ENCODE data around the gene RAD51B. TPM values are rescaled to one million over a fixed set of nuclear protein-coding genes. Genes with fewer than 3 reads are reported as not detected.
"Not testable (repeated sequence)": the region's sequence is repeated elsewhere in the genome, so short reads cannot be mapped to it uniquely, and the experiment has no call there.

The RAD51B gene
- total RNA-seq, 1 experiment from 2014 or later, result 13.3 TPM

DNA sequence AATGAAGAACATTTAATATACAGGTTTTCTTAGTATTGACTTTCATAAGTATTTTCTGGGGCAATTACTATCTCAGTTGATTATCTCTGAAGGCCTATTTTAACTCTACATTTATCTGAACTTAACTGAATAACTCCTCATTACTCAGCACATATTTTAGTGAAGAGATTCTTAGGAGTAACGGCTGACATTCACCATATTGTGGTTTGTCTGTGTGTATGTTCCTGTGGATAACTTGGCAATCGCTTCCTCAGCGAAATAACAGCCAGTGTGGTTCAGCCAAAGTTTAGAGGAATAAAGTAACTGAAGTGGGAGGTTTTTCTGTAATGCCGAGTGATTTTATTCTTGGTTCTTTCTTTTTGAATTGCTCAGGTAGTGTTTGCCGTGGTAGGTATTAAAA, 168.0 kb downstream of the RAD51B start:
- DNase-seq, result peak; percentile 28 to 61
- Histone ChIP-seq H3K27me3 (no peaks in the 10 kb centered on the region), H3K27ac (peak overlapping the region; percentile 30), H3K4me3 (no peak overlapping the region), H3K4me1 (peaks cover 19% of the 10 kb centered on the region), H3K36me3 (no peaks in the 10 kb centered on the region), H3K9me3 (replicated peaks) (no peaks in the 10 kb centered on the region)

DNA sequence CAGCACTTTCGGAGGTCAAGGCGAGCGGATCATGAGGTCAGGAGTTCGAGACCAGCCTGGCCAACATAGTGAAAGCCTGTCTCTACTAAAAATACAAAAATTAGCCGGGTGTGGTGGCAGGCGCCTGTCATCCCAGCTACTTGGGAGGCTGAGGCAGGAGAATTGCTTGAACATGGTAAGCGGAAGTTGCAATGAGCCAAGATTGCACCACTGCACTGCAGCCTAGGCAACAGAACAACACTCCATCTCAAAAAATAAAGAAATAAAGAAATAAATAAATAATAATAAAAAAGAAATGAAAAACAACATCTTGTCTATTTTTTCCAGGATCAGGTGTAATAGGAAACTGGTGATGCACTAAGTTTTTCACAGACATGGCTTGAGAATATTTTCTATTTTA, 168.6 kb downstream of the RAD51B start:
- peak overlapping the region; percentile 30 for H3K27ac ChIP-seq

DNA sequence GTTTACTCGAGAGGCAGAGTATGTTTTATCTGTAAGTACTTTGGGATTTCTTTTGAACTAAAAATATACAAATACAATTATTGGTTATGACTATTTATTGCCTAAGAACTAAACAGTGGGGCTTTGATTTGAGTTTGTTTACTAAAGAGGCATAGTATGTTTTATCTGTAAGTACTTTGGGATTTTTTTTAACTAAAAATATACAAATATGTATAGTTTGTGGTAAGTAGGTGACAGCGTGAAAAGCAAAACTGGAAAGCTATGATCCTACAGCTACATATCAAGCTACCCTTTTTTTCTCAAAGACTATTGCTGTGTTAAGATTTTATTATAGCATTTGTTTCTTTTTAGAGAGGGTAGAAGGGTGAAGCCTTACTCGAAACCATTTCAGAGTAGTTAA, 171.0 kb downstream of the RAD51B start:
- no peak overlapping the region for H3K4me3 ChIP-seq
- H3K9me3 ChIP-seq (replicated peaks), result no peaks in the 10 kb centered on the region
- no peak for DNase-seq
- H3K27me3 ChIP-seq, result no peaks in the 10 kb centered on the region
- H3K27ac ChIP-seq, result no peak overlapping the region
- no peaks in the 10 kb centered on the region for H3K36me3 ChIP-seq
- H3K4me1 ChIP-seq, result peaks cover 9% of the 10 kb centered on the region

More for the DNA sequence above, 168.6 kb downstream of the RAD51B start:
- H3K4me3 ChIP-seq; DNase-seq; H3K36me3 ChIP-seq; H3K9me3 ChIP-seq (replicated peaks); H3K27me3 ChIP-seq: not testable (repeated sequence)
- H3K4me1 ChIP-seq, result peaks cover 13% of the 10 kb centered on the region

DNA sequence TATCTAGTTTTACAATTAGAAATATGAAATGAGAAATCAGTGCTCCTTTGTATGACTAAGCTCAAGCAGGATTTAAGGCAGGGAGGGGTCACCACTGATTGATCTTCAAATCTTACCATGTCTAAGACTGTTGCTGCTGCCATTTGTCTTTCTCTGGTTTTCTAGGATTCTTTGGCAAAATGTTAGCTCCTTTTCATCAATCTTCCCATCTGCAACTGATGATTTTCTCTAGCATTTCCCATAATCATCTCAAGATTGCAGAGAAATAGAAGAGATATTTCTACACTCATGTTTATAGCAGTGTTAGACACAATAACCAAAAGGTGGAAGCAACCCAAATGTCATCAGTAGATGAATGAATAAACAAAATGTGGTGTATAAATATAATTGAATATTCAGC, 175.0 kb downstream of the RAD51B start:
- DNase-seq, result no peak
- Histone ChIP-seq H3K36me3 (no peaks in the 10 kb centered on the region), H3K4me3 (no peak overlapping the region), H3K9me3 (replicated peaks) (no peaks in the 10 kb centered on the region), H3K27ac (no peak overlapping the region), H3K4me1 (peaks cover 15% of the 10 kb centered on the region), H3K27me3 (no peaks in the 10 kb centered on the region)

DNA sequence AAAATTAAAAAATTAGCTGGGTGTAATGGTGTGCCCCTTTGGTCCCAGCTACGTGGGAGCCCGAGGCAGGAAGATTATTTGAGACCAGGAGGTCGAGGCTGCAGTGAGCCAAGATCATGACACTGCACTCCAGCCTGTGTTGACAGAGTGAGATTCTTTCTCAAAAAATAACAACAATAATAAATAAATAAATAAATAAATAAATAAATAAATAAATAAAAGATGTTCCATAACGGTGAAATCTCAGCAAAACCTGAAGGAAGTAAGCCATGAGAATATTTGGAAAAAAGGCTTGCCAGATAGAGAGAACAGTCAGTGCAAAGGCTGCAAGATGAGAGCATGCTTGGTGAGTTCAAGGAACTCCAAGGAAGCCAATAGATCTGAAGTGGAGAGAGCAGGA, 176.7 kb downstream of the RAD51B start:
- Histone ChIP-seq H3K27me3 (no peaks in the 10 kb centered on the region), H3K27ac (no peak overlapping the region), H3K4me1 (peaks cover 30% of the 10 kb centered on the region), H3K36me3 (no peaks in the 10 kb centered on the region), H3K9me3 (replicated peaks) (no peaks in the 10 kb centered on the region), H3K4me3 (no peak overlapping the region)
- DNase-seq, result no peak

DNA sequence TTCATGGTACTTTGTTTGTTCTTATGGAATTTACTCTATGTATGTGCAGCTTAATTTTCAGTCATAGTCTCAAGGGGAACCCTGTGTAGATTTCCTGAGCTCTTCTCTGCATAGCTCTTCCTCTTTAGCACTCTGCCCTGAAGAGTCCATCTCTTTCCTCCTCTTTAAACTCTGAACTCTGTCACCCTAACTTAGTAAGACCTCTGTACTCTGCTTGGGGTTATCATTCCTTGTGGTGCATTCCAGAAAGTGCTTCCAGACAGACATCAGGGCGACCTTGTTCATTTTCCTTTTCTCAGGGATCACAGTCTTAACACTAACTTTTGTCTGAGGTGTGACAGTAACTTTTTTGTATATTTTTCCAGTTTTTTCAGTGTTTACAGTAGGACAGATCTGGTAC, 179.3 kb downstream of the RAD51B start:
- Histone ChIP-seq H3K9me3 (replicated peaks) (no peaks in the 10 kb centered on the region), H3K4me3 (no peak overlapping the region), H3K36me3 (no peaks in the 10 kb centered on the region), H3K27me3 (no peaks in the 10 kb centered on the region), H3K27ac (peak overlapping the region; percentile 96), H3K4me1 (peaks cover 33% of the 10 kb centered on the region)
- no peak for DNase-seq

DNA sequence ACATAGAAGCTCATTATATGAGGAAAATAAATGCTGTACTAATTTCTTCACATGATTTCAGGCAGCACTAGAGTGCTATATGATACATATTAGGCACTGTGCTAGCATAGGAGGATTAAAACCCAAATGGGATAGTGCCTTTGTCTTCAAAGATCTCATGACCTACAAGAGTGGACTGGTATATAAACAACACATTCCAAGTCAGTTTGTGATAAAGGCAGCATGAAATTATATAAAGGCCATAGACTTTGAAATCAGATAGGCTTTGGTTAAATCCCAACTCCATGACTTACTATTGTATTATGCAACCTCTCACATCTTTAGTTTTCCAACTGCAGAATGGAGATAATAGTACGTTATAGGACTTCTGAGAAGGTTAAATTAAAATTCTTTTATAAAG, 179.7 kb downstream of the RAD51B start:
- peak in 1 of 2 experiments; percentile 83 for DNase-seq
- H3K4me3 ChIP-seq, result no peak overlapping the region
- peaks cover 33% of the 10 kb centered on the region for H3K4me1 ChIP-seq
- no peaks in the 10 kb centered on the region for H3K27me3 ChIP-seq
- H3K27ac ChIP-seq, result peak overlapping the region; percentile 96
- no peaks in the 10 kb centered on the region for H3K36me3 ChIP-seq
- no peaks in the 10 kb centered on the region for H3K9me3 ChIP-seq (replicated peaks)

DNA sequence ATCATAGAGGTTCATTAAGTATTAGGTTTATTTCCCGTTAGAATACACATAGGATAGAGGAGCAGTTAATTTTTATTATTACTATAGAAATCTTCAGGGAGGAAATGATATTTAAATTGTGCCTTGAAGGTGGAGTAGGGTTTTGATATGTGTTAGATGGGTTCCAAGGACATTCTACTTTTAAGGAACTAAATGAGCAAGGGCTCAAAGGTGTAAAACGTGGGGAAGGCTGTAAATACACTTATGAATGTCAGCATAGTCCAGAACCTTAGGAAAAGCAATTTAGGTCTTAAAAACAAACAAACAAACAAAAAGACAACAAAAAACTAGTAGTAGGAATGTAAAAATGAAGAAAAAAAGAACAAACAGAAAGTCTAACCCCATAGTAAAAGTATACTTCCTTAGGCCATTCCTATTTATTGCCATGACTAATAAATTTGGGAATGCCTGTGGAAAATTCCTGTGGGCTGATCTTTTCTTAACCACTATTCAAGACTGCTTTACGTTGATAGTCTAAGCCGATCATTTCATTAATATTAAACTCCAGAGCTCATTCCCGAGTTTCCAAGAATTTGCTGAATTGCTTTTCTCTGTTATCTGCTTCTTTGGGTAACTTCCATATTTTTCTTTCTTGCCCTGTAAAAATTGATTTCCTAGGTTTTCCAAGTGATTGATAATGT, 180.3 kb downstream of the RAD51B start:
- peak overlapping the region; percentile 96 for H3K27ac ChIP-seq
- no peaks in the 10 kb centered on the region for H3K27me3 ChIP-seq
- no peaks in the 10 kb centered on the region for H3K9me3 ChIP-seq (replicated peaks)
- peaks cover 33% of the 10 kb centered on the region for H3K4me1 ChIP-seq
- peak; percentile 33 to 78 for DNase-seq
- no peaks in the 10 kb centered on the region for H3K36me3 ChIP-seq
- H3K4me3 ChIP-seq, result peak overlapping the region; percentile 35

DNA sequence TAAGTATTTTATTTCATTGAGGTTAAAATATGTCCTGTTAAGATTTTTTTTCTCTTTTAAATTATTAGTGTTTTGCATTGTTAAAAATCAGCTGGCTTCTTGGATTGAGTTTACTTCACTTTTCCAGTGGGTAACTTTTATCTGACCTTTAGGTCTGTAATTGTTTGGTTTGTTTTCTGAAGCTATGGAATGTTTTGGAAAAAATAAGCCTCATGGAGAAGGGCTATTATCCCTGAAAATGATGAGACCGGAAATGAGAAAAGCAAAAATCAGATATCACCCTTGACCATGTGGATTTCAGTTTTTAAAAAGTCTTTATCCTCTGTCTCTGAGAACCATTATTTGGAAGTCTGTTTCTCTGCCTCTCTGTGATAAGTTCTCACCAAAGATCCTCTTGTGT, 180.9 kb downstream of the RAD51B start:
- peak overlapping the region; percentile 96 for H3K27ac ChIP-seq
- H3K9me3 ChIP-seq (replicated peaks), result no peaks in the 10 kb centered on the region
- H3K27me3 ChIP-seq, result no peaks in the 10 kb centered on the region
- no peaks in the 10 kb centered on the region for H3K36me3 ChIP-seq
- peak in 1 of 2 experiments; percentile 42 for DNase-seq
- H3K4me3 ChIP-seq, result peak overlapping the region; percentile 35
- peaks cover 33% of the 10 kb centered on the region for H3K4me1 ChIP-seq

DNA sequence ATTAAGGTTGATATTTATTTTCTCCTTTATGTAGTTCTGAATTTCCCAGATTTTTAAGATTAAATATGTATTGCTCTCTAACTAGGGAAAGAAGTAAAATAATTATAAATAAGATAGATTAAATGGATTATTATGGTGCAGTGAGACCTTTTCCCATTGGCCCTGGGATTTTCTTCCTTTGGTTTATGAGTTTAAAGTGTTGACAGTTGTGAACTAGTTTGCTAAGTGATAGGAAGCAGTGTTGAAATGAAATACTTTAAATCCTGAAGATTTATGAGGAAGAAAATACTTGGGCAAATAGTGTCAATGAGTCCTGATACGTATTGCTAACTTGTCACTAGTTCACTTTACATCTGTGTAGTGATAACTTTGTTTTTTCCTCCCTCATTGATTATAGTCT, 188.9 kb downstream of the RAD51B start:
- Histone ChIP-seq H3K4me3 (no peak overlapping the region), H3K4me1 (peaks cover 26% of the 10 kb centered on the region), H3K9me3 (replicated peaks) (no peaks in the 10 kb centered on the region), H3K27ac (no peak overlapping the region), H3K27me3 (no peaks in the 10 kb centered on the region), H3K36me3 (no peaks in the 10 kb centered on the region)
- DNase-seq, result no peak

DNA sequence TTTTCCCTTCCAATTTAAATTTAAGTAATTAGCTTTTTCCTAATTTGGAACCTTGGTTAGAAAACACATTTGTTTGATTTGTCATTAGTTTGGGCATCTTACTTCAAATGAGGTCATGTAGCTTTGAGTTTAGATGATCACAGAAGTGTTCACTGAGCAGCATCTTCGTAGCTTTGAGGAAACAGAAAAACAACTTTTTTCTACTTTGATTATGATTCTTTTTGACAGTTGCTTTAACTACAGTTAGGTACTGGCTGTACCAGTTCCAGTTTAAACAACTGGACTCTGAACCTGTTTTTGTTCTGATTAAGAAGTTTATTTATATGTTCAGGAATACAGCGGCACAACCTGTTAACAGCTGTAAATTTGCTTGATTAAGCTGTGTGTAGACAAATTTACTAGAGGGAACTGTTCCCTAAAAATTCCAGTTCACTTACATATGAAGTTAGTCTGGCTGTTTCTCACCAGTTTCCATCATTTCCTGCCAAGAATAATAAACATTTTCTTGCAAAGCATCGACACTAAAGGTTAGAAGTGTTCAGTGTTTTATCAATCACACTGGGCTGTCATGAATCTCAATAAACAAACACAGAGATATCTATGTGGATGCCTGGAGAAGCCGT, 191.9 kb downstream of the RAD51B start:
- no peaks in the 10 kb centered on the region for H3K27me3 ChIP-seq
- peak; percentile 4 to 57 for DNase-seq
- H3K4me1 ChIP-seq, result peaks cover 26% of the 10 kb centered on the region
- peak overlapping the region; percentile 3; the same call in 1 of the 2 replicates for H3K4me3 ChIP-seq
- H3K27ac ChIP-seq, result peak overlapping the region; percentile 46
- H3K36me3 ChIP-seq, result no peaks in the 10 kb centered on the region
- H3K9me3 ChIP-seq (replicated peaks), result no peaks in the 10 kb centered on the region

DNA sequence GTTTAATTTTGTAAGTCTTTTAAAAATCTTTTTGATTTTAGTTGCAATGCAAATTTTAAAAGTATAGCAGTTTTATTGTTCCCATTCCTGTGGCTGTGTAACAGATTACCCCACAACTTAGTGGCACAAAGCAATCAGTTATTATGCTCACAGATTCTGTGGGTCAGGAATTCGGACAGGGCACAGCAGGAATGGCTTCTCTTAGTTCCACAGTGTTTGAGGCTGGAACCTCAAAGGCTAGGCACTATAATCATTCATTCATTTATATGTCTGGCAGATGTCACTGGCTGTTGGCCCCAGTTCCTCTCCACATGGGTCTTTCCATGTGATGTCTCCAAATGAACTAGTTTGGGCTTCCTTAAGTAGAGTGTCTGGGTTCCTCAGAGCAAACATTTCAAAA, 193.3 kb downstream of the RAD51B start:
- Histone ChIP-seq H3K27ac (peak overlapping the region; percentile 46), H3K9me3 (replicated peaks) (no peaks in the 10 kb centered on the region), H3K27me3 (no peaks in the 10 kb centered on the region), H3K4me3 (no peak overlapping the region), H3K36me3 (no peaks in the 10 kb centered on the region), H3K4me1 (peaks cover 26% of the 10 kb centered on the region)
- peak; percentile 3 to 24 for DNase-seq

DNA sequence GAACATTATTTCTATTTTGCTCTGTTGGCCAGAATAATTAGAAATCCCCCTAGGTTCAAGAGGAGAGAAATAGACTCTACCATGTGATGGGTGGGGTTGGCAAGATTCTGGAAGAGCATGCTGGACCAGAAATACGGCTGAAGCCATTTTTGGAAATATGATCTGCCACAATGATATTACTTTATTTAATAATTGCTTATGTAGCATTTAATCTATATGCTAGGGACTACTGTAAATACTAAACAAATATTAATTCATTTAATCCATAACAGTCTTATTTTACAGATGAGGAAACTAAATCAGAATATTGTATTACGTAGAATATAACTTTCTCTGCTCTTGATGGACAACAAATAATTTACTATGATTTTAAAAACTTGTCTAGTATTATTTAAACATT, 193.7 kb downstream of the RAD51B start:
- peaks cover 26% of the 10 kb centered on the region for H3K4me1 ChIP-seq
- DNase-seq, result no peak
- no peaks in the 10 kb centered on the region for H3K9me3 ChIP-seq (replicated peaks)

DNA sequence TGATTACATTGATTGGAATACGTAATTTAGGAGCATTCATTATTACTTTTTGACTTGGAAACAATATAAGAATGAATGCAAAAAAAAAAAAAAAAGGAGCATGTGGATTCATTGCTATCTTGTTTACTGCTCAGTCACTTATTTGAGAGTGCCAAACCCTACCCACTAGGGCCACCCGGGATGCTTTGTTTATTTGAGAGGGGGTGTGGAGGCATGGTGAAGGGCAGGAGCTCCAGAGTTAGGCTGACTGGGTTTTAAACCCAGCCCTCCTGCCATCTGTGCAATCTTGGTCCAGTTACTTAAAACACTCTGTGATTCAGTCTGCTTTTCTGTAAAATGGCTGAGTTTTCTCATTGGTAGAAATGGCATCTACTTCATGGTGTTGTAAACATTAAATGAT, 195.2 kb downstream of the RAD51B start:
- no peak overlapping the region for H3K27ac ChIP-seq
- H3K4me3 ChIP-seq, result no peak overlapping the region
- DNase-seq, result peak; percentile 13 to 22
- no peaks in the 10 kb centered on the region for H3K27me3 ChIP-seq
- H3K36me3 ChIP-seq, result no peaks in the 10 kb centered on the region
- H3K4me1 ChIP-seq, result peaks cover 20% of the 10 kb centered on the region
- H3K9me3 ChIP-seq (replicated peaks), result no peaks in the 10 kb centered on the region

More for the DNA sequence above, 193.7 kb downstream of the RAD51B start:
- Histone ChIP-seq H3K27ac (no peak overlapping the region), H3K4me3 (no peak overlapping the region), H3K27me3 (no peaks in the 10 kb centered on the region), H3K36me3 (no peaks in the 10 kb centered on the region)

DNA sequence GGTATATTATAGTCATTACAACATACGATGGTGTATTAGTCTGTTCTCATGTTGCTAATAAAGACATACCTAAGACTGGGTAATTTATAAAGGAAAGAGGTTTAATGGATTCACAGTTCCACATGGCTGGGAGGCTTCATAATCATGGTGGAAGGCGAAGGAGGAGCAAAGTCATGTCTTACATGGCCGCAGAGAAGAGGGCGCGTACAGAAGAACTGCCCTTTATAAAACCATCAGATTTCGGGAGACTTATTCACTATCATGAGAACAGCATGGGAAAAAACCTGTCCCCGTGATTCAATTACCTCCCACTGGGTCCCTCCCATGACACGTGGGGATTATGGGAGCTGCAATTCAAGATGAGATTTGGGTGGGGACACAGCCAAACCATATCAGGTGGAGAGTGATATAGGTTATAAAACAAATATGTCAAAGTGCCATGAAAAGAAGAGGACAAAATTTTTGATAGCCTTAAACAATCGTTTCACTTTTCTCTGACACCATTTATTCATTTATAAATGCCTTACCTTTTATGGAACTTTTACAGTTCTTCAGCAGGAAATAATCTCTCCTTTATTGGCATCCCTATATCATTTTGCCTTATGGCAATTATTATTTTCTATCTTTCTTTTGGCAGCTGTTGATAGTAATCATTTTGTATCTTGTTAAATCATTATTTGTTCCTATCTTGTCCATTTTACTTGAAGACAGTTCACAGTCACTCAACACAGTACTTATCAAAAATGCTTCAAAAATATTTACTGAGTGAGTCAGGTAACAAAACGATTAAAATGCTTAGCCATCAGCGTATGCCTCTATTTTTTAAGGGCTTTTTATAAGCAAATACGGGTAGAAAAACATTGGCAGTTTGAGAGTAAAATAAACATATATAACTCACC, 196.0 kb downstream of the RAD51B start:
- no peaks in the 10 kb centered on the region for H3K36me3 ChIP-seq
- H3K27ac ChIP-seq, result no peak overlapping the region
- H3K27me3 ChIP-seq, result no peaks in the 10 kb centered on the region
- H3K9me3 ChIP-seq (replicated peaks), result no peaks in the 10 kb centered on the region
- peaks cover 18% of the 10 kb centered on the region for H3K4me1 ChIP-seq
- no peak for DNase-seq
- H3K4me3 ChIP-seq, result no peak overlapping the region

All from SJCRH30 (cell line).